CD4-positive, alpha-beta memory T cell (primary cell): ENCODE results near the gene AXDND1. TPM values are rescaled to one million over a fixed set of nuclear protein-coding genes. Genes with fewer than 3 reads are reported as not detected.

Experiments
- CTCF ChIA-PET: fragments of 350-600 bp; sonication (Branson Sonifier 250); formaldehyde crosslinking; loops from one replicate; lab custom pipeline; 2021; ENCODE audit warnings: inconsistent platforms; ENCODE audit not compliant: partially characterized antibody; lab: Charles Lee
- POLR2A ChIA-PET: fragments of 350-600 bp; sonication (Branson Sonifier 250); formaldehyde crosslinking; loops from one replicate; lab custom pipeline; 2021; ENCODE audit not compliant: partially characterized antibody; lab: Charles Lee
- DNase-seq, 5 donors: peaks; one replicate each; pipeline versions ENCODE4 v3.0.0 to v3.0.0-alpha.2; 2020 to 2022; ENCODE audit warnings: mixed read lengths in 1 of 5
- H3K27ac ChIP-seq: one replicate; pipeline ENCODE4 v1.7.0; 2013; ENCODE audit warnings: low read depth, low read length
- H3K27me3 ChIP-seq: 2 replicates; pipeline ENCODE4 v1.7.0; 2013; ENCODE audit warnings: mild to moderate bottlenecking, low read length, moderate library complexity; ENCODE audit not compliant: insufficient read depth
- H3K36me3 ChIP-seq: 2 replicates; pipeline ENCODE4 v1.7.0; 2013; ENCODE audit warnings: mild to moderate bottlenecking, low read length, moderate library complexity; ENCODE audit not compliant: insufficient read depth
- H3K4me1 ChIP-seq: 2 replicates; pipeline ENCODE4 v1.7.0; 2013; ENCODE audit warnings: mild to moderate bottlenecking, low read length, moderate library complexity; ENCODE audit not compliant: insufficient read depth
- H3K4me3 ChIP-seq, 2 donors: one replicate each; pipeline ENCODE4 v1.7.0; 2013; ENCODE audit warnings: low read length in 2 of 2, mild to moderate bottlenecking in 1 of 2
- H3K9me3 ChIP-seq, 2 donors: one replicate each; pipeline ENCODE4 v1.7.0; 2013; ENCODE audit warnings: low read length in 2 of 2, control low read depth in 1 of 2; ENCODE audit not compliant: control insufficient read depth in 1 of 2
- H3K27ac Mint-ChIP-seq, 7 donors: one replicate each; pipeline ENCODE4 v1.8.0; 2020 to 2021; ENCODE audit warnings: mixed read lengths in 7 of 7, mild to moderate bottlenecking in 6 of 7, inconsistent platforms in 3 of 7, moderate library complexity in 3 of 7
- H3K27me3 Mint-ChIP-seq, 2 donors: one replicate each; pipeline ENCODE4 v1.8.0; 2020 to 2021; ENCODE audit warnings: mixed read lengths in 2 of 2
- H3K36me3 Mint-ChIP-seq, 2 donors: one replicate each; pipeline ENCODE4 v1.8.0; 2020 to 2021; ENCODE audit warnings: mixed read lengths in 2 of 2, inconsistent platforms in 1 of 2, mild to moderate bottlenecking in 1 of 2
- H3K4me1 Mint-ChIP-seq, 4 donors: one replicate each; pipeline ENCODE4 v1.8.0; 2020 to 2021; ENCODE audit warnings: mixed read lengths in 4 of 4, mild to moderate bottlenecking in 1 of 4
- H3K4me3 Mint-ChIP-seq, 8 donors: one replicate each; pipeline ENCODE4 v1.8.0; 2020 to 2021; ENCODE audit warnings: mixed read lengths in 8 of 8, mild to moderate bottlenecking in 7 of 8, moderate library complexity in 6 of 8, inconsistent platforms in 3 of 8
- H3K9me3 Mint-ChIP-seq, 8 donors: one replicate each; pipeline ENCODE4 v1.8.0; 2020 to 2021; ENCODE audit warnings: mixed read lengths in 8 of 8, mild to moderate bottlenecking in 5 of 8, inconsistent platforms in 3 of 8, moderate library complexity in 1 of 8
- intact Hi-C: fragments of 100-400 bp; cut with micrococcal nuclease; formaldehyde crosslinking; loops from one replicate; pipeline ENCODE4 v1.15.1; 2023
- polyA plus RNA-seq, 2 donors: library from polyadenylated mRNA; unstranded; fragments of 300-500 nt; fragmentation: Illumina TruSeq; gene quantifications; one replicate each; pipeline ENCODE4 v1.2.3, GENCODE V29; 2021
- total RNA-seq, 2 experiments: library from RNA; stranded (reverse); gene quantifications; one replicate each; pipeline ENCODE4 v1.2.3, GENCODE V29; 2021

AXDND1 gene
- total and polyA plus RNA-seq, 4 experiments from 2014 or later = 0.44 to 1.3 TPM; not detected in 2

DNA sequence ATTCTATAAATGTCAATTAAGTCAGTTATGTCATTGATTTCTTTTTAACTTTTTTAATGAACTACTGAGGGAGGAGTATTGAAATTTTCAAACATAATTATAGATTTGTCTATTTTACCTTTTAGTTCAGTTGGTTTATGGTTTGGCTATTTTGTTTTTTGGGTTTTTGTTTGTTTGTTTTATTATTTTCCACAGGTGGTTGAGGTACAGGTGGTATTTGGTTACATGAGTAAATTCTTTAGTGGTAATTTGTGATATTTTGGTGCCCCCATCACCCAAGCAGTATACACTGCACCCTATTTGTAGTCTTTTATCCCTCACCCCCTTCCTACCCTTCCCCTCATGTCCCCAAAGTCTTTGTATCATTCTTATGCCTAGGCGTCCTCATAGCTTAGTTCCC is 235.3 kb downstream of the AXDND1 start:
- intact Hi-C loops = no loop called here
- Mint-ChIP-seq H3K36me3 (no peaks in the 10 kb centered on the region), H3K27ac (no peak overlapping the region), H3K4me1 (no peaks in the 10 kb centered on the region), H3K27me3 (peaks cover 8 to 17% of the 10 kb centered on the region in 2 donors), H3K9me3 (peaks cover 0 to 7% (median 3%) of the 10 kb centered on the region in 8 donors), H3K4me3 (no peak overlapping the region)
- H3K27me3 ChIP-seq = no peaks in the 10 kb centered on the region
- H3K4me1 ChIP-seq = no peaks in the 10 kb centered on the region
- no peak overlapping the region for H3K27ac ChIP-seq
- H3K36me3 ChIP-seq = no peaks in the 10 kb centered on the region
- H3K9me3 ChIP-seq = no peaks in the 10 kb centered on the region
- no peak for DNase-seq
- H3K4me3 ChIP-seq = no peak overlapping the region
- ChIA-PET CTCF (no interaction called here), POLR2A (no interaction called here)

Other genes starting within 250 kb of the AXDND1 start
- gene ABL2, start 136.3 kb upstream of the AXDND1 start, total RNA-seq = 10 to 100 TPM; 16.9 to 18.6 TPM
- gene ABL2, start 136.3 kb upstream of the AXDND1 start, polyA plus RNA-seq = 1 to 10 TPM; 1.2 to 2.1 TPM
- gene SOAT1, start 72.2 kb upstream of the AXDND1 start, total RNA-seq = 10 to 100 TPM; 51.2 to 51.6 TPM
- 100 to 1,000 TPM in 1 of 2 donors, 10 to 100 TPM in 1; 81.0 to 103 TPM for gene SOAT1, start 72.2 kb upstream of the AXDND1 start, polyA plus RNA-seq
- not detected for gene NPHS2, start 210.0 kb downstream of the AXDND1 start, total RNA-seq
- gene NPHS2, start 210.0 kb downstream of the AXDND1 start, polyA plus RNA-seq = not detected
- gene TDRD5, start 225.9 kb downstream of the AXDND1 start, total RNA-seq = not detected
- not detected for gene TDRD5, start 225.9 kb downstream of the AXDND1 start, polyA plus RNA-seq